ENCODE data around the gene ADAMTS4. TPM values are rescaled to one million over a fixed set of nuclear protein-coding genes. Genes with fewer than 3 reads are reported as not detected.

Gene ADAMTS4
- total RNA-seq, 1 experiment from 2014 or later, result 7.0 TPM

DNA sequence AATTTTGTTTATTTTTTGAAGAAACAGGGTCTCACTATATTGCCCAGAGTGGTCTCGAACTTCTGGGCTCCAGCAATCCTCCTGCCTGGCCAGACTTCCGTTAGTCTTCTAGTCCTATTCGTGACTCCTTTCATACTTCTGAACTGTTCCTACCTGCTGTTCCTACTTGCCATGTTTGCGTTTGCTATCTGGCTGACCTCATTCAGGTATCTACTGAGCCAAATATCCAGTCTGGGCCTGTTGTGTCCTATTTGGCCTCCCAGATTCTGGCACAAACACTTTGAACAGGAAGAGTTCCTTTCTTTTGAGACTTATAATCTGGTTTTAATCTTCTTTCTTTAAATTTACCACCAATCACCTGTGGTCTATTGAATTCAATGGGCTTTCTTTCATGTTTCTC, 46.0 kb upstream of the ADAMTS4 start:
- Histone ChIP-seq H3K4ac (ENCODE audit: low read depth, low read length) (no peak overlapping the region), H3K9me3 (ENCODE audit: control insufficient read depth, low read depth, low read length) (no peaks in the 10 kb centered on the region), H2BK120ac (ENCODE audit: low read depth, low read length, poor library complexity, severe bottlenecking) (no peak overlapping the region), H4K91ac (ENCODE audit: insufficient read length, low read depth, low read length) (no peak overlapping the region), H2AFZ (ENCODE audit: low read length) (no peak overlapping the region), H4K5ac (ENCODE audit: insufficient read length, low read depth, low read length) (no peak overlapping the region), H3K18ac (ENCODE audit: insufficient read length, low read depth, low read length) (no peak overlapping the region), H4K8ac (replicated peaks; ENCODE audit: insufficient read length, low read depth, low read length) (no peak overlapping the region), H2BK5ac (ENCODE audit: insufficient read length, low read length) (no peak overlapping the region), H2AK5ac (ENCODE audit: insufficient read length, low read length) (no peak overlapping the region), H3K56ac (ENCODE audit: insufficient read length, low read depth, low read length) (no peak overlapping the region), H3K27me3 (ENCODE audit: insufficient read depth, low read length) (peaks cover 4% of the 10 kb centered on the region), H3K27ac (ENCODE audit: insufficient read length, low read depth, low read length) (no peak overlapping the region), H2BK12ac (ENCODE audit: insufficient read length, low read depth, low read length) (no peak overlapping the region), H3K23ac (ENCODE audit: insufficient read length, low read depth, low read length) (no peak overlapping the region), H3T11ph (ENCODE audit: low read length) (no peak overlapping the region), H3K14ac (ENCODE audit: insufficient read depth, low read length) (no peak overlapping the region), H3K23me2 (ENCODE audit: insufficient read length, low read depth, low read length, poor library complexity, severe bottlenecking) (no peaks in the 10 kb centered on the region), H3K79me1 (ENCODE audit: insufficient read depth, low read depth, low read length, poor library complexity, severe bottlenecking) (no peaks in the 10 kb centered on the region), H4K20me1 (ENCODE audit: control insufficient read depth, insufficient read depth, insufficient read length) (no peaks in the 10 kb centered on the region), H3K9ac (ENCODE audit: extremely low read depth, insufficient read length, low read length) (no peak overlapping the region), H2BK20ac (ENCODE audit: low read depth, low read length, poor library complexity, severe bottlenecking) (no peak overlapping the region), H3K79me2 (ENCODE audit: insufficient read depth, low read length) (no peaks in the 10 kb centered on the region), H3K4me2 (ENCODE audit: insufficient read depth, insufficient read length, low read length) (no peak overlapping the region), H3K4me1 (ENCODE audit: insufficient read depth, low read length) (no peaks in the 10 kb centered on the region), H2BK15ac (ENCODE audit: low read depth, low read length) (no peak overlapping the region)
- Mint-ChIP-seq H3K9me3 (peaks cover 2% of the 10 kb centered on the region in 2 experiments; a peak in 4 of 5 replicates), H3K4me1 (no peaks in the 10 kb centered on the region), H3K4me3 (no peak overlapping the region), H3K36me3 (ENCODE audit: insufficient read depth in 1 of 3, low read depth in 3 of 3) (peaks cover 0 to 3% (median 2%) of the 10 kb centered on the region in 3 experiments; a peak in 2 of 7 replicates), H3K27me3 (ENCODE audit: low read depth) (peaks cover 3% of the 10 kb centered on the region; the same call in 1 of the 2 replicates), H3K27ac (no peak overlapping the region)
- no peak for TF ChIP-seq CTCF (conservative IDR thresholded peaks at IDR 0.05)
- DNase-seq, result no peak
- no CpG with 5 or more reads among the region's 4 CpGs for WGBS (ENCODE audit: extremely low coverage, insufficient read length, low lambda C conversion rate)
